ENCODE data around the gene TAX1BP3. TPM values are rescaled to one million over a fixed set of nuclear protein-coding genes. Genes with fewer than 3 reads are reported as not detected.

Gene TAX1BP3
- total RNA-seq, 2 experiments from 2014 or later = 19.8 to 24.3 TPM

GRCh38 chr17:3666516-3666915, 1.9 kb downstream of the TAX1BP3 start:
- no peak overlapping the region for H2AFZ ChIP-seq (ENCODE audit: low read length)
- H3K4me1 ChIP-seq (ENCODE audit: insufficient read depth, low read length, poor library complexity, severe bottlenecking) = peaks cover 21% of the 10 kb centered on the region
- H3K9me3 ChIP-seq (ENCODE audit: low read length) = no peaks in the 10 kb centered on the region
- CTCF ChIA-PET (ENCODE audit: unreplicated experiment) = no interaction called here
- POLR2A ChIA-PET = interaction anchor here (0.5 kb wide), 1 partner anchor 223 kb away, joined by 3 read pairs; no protein-coding TSS in a partner anchor
- no peak overlapping the region for H3K4me2 ChIP-seq (ENCODE audit: low read length)
- TF ChIP-seq, protein P1, sequence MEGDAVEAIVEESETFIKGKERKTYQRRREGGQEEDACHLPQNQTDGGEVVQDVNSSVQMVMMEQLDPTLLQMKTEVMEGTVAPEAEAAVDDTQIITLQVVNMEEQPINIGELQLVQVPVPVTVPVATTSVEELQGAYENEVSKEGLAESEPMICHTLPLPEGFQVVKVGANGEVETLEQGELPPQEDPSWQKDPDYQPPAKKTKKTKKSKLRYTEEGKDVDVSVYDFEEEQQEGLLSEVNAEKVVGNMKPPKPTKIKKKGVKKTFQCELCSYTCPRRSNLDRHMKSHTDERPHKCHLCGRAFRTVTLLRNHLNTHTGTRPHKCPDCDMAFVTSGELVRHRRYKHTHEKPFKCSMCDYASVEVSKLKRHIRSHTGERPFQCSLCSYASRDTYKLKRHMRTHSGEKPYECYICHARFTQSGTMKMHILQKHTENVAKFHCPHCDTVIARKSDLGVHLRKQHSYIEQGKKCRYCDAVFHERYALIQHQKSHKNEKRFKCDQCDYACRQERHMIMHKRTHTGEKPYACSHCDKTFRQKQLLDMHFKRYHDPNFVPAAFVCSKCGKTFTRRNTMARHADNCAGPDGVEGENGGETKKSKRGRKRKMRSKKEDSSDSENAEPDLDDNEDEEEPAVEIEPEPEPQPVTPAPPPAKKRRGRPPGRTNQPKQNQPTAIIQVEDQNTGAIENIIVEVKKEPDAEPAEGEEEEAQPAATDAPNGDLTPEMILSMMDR (conservative IDR thresholded peaks at IDR 0.05; ENCODE audit: low read length) = no peak
- no peak for TF ChIP-seq EZH2phosphoT487 (IDR thresholded peaks at IDR 0.05; ENCODE audit: borderline replicate concordance, low read depth, low read length)
- H3K79me2 ChIP-seq (ENCODE audit: insufficient read depth, low read depth, low read length) = peaks cover 24% of the 10 kb centered on the region
- H3K4me3 ChIP-seq (ENCODE audit: low read depth, low read length, poor library complexity, severe bottlenecking) = no peak overlapping the region
- intact Hi-C loops (cut with micrococcal nuclease; ENCODE audit: unreplicated experiment) = no loop called here
- H4K20me1 ChIP-seq (ENCODE audit: insufficient read depth, low read length) = peaks cover 6% of the 10 kb centered on the region; the same call in 1 of the 2 replicates
- BruUV-seq (replicated peaks) = no TSS peak
- DNase-seq (ENCODE audit: low spot score) = no peak
- no peak overlapping the region for H3K27ac ChIP-seq (ENCODE audit: low read depth, low read length, poor library complexity, severe bottlenecking)
- no peaks in the 10 kb centered on the region for H3K9me2 ChIP-seq (ENCODE audit: insufficient read depth, low read length)
- H3K36me3 ChIP-seq (ENCODE audit: insufficient read depth, low read length) = peaks cover 22% of the 10 kb centered on the region

GRCh38 chr17:3665834-3666233, 2.5 kb downstream of the TAX1BP3 start:
- H4K20me1 ChIP-seq (ENCODE audit: insufficient read depth, low read length) = peaks cover 6% of the 10 kb centered on the region; the same call in 1 of the 2 replicates
- no peaks in the 10 kb centered on the region for H3K9me3 ChIP-seq (ENCODE audit: low read length)
- no peak overlapping the region for H3K4me2 ChIP-seq (ENCODE audit: low read length)
- BruUV-seq (replicated peaks) = no TSS peak
- ChIA-PET POLR2A (interaction anchor here (0.6 kb wide), 1 partner anchor 16 kb away, joined by 4 read pairs; no protein-coding TSS in a partner anchor), CTCF (ENCODE audit: unreplicated experiment) (no interaction called here)
- peaks cover 21% of the 10 kb centered on the region for H3K4me1 ChIP-seq (ENCODE audit: insufficient read depth, low read length, poor library complexity, severe bottlenecking)
- intact Hi-C loops (cut with micrococcal nuclease; ENCODE audit: unreplicated experiment) = no loop called here
- H3K4me3 ChIP-seq (ENCODE audit: low read depth, low read length, poor library complexity, severe bottlenecking) = no peak overlapping the region
- peaks cover 20% of the 10 kb centered on the region for H3K79me2 ChIP-seq (ENCODE audit: insufficient read depth, low read depth, low read length)
- no peak overlapping the region for H2AFZ ChIP-seq (ENCODE audit: low read length)
- no peak for TF ChIP-seq EZH2phosphoT487 (IDR thresholded peaks at IDR 0.05; ENCODE audit: borderline replicate concordance, low read depth, low read length)
- TF ChIP-seq, protein P1 (conservative IDR thresholded peaks at IDR 0.05; ENCODE audit: low read length) = no peak
- H3K9me2 ChIP-seq (ENCODE audit: insufficient read depth, low read length) = no peaks in the 10 kb centered on the region
- peaks cover 17% of the 10 kb centered on the region for H3K36me3 ChIP-seq (ENCODE audit: insufficient read depth, low read length)
- H3K27ac ChIP-seq (ENCODE audit: low read depth, low read length, poor library complexity, severe bottlenecking) = no peak overlapping the region
- no peak for DNase-seq (ENCODE audit: low spot score)

- intact Hi-C loops (cut with micrococcal nuclease; ENCODE audit: unreplicated experiment) = no loop called here
- no peaks in the 10 kb centered on the region for H3K79me2 ChIP-seq (ENCODE audit: insufficient read depth, low read depth, low read length)
- BruUV-seq (replicated peaks) = TSS peak; percentile 43
- no peaks in the 10 kb centered on the region for H3K9me3 ChIP-seq (ENCODE audit: low read length)
- H3K27ac ChIP-seq (ENCODE audit: low read depth, low read length, poor library complexity, severe bottlenecking) = no peak overlapping the region
- H3K9me2 ChIP-seq (ENCODE audit: insufficient read depth, low read length) = no peaks in the 10 kb centered on the region
- no peaks in the 10 kb centered on the region for H3K36me3 ChIP-seq (ENCODE audit: insufficient read depth, low read length)
- H3K4me1 ChIP-seq (ENCODE audit: insufficient read depth, low read length, poor library complexity, severe bottlenecking) = peaks cover 8% of the 10 kb centered on the region
- TF ChIP-seq EZH2phosphoT487 (IDR thresholded peaks at IDR 0.05; ENCODE audit: borderline replicate concordance, low read depth, low read length) = no peak
- TF ChIP-seq, protein P1 (conservative IDR thresholded peaks at IDR 0.05; ENCODE audit: low read length) = no peak
- no peaks in the 10 kb centered on the region for H4K20me1 ChIP-seq (ENCODE audit: insufficient read depth, low read length)
- H2AFZ ChIP-seq (ENCODE audit: low read length) = no peak overlapping the region
- no peak overlapping the region for H3K4me2 ChIP-seq (ENCODE audit: low read length)
- CTCF ChIA-PET (ENCODE audit: unreplicated experiment) = no interaction called here
- POLR2A ChIA-PET = no interaction called here
- no peak for DNase-seq (ENCODE audit: low spot score)
- H3K4me3 ChIP-seq (ENCODE audit: low read depth, low read length, poor library complexity, severe bottlenecking) = no peak overlapping the region
These were observed 5.0 kb downstream of the TAX1BP3 start for GRCh38 chr17:3663102-3664011.

All from OCI-LY7 (cell line).